K562 (cell line): ENCODE results near the gene LMAN1L. TPM values are rescaled to one million over a fixed set of nuclear protein-coding genes. Genes with fewer than 3 reads are reported as not detected.

Experiments used
- CEBPZ ChIP-seq: fragments of 150-350 bp; IDR thresholded peaks from 2 replicates; pipeline ENCODE4 v1.6.1; 2014; ENCODE audit warnings: low read depth, mild to moderate bottlenecking, low read length, borderline replicate concordance
- CLOCK ChIP-seq: fragments of 250-450 bp; sonication (Bioruptor Pico); IDR thresholded peaks from 2 replicates; pipeline ENCODE4 v1.4.0; 2020; ENCODE audit warnings: mild to moderate bottlenecking, moderate library complexity, borderline replicate concordance
- FOXA1 ChIP-seq: fragments of 450-650 bp; IDR thresholded peaks from 2 replicates; pipeline ENCODE4 v1.6.1; 2016; ENCODE audit warnings: mild to moderate bottlenecking, borderline replicate concordance
- HDGF ChIP-seq: fragments of 450-650 bp; IDR thresholded peaks from 2 replicates; pipeline ENCODE4 v1.6.1; 2016
- IRF1 ChIP-seq: sonication (generic); formaldehyde crosslinking; IDR thresholded peaks from 2 replicates; pipeline ENCODE4 v1.8.0; 2022; ENCODE audit warnings: missing genetic modification reagents, mild to moderate bottlenecking, borderline replicate concordance
- NFRKB ChIP-seq: fragments of 450-650 bp; IDR thresholded peaks from 2 replicates; pipeline ENCODE4 v1.6.1; 2016; ENCODE audit warnings: low read depth
- TAF7 ChIP-seq: fragments of 450-650 bp; IDR thresholded peaks from 2 replicates; pipeline ENCODE4 v1.6.1; 2016; ENCODE audit warnings: missing genetic modification characterization, missing compliant biosample characterization
- TAL1 ChIP-seq: fragments of 450-650 bp; IDR thresholded peaks from 2 replicates; pipeline ENCODE4 v1.6.1; 2016; ENCODE audit warnings: mild to moderate bottlenecking
- U2AF2 ChIP-seq: fragments of 200-400 bp; formaldehyde crosslinking; optimal IDR thresholded peaks from 2 replicates; pipeline ENCODE3; 2017; ENCODE audit warnings: low read depth, mild to moderate bottlenecking, low read length
- ZBTB40 ChIP-seq, 2 experiments: fragments of 450-650 bp in 1 of 2; sonication (generic) in 1 of 2; formaldehyde crosslinking in 1 of 2; IDR thresholded peaks; 2 replicates each; pipeline versions ENCODE4 v1.7.1 to v1.9.0; 2016 to 2022; ENCODE audit warnings: inconsistent platforms in 1 of 2, mild to moderate bottlenecking in 1 of 2, missing genetic modification reagents in 1 of 2
- polyA plus RNA-seq, 8 experiments: library from polyadenylated mRNA; depleted of rRNA in 4 of 8; stranded (reverse) in 5 of 8; unstranded in 3 of 8; fragments of >200 nt; fragmentation: Nextera tagmentation in 2 of 8; fragmentation: Illumina TruSeq in 1 of 8; extraction: Ambion mirVana in 2 of 8; extraction: Trizol in 1 of 8; gene quantifications; 2 replicates each; pipeline versions ENCODE4 v1.2.1 to v1.2.3, GENCODE V29; 2011 to 2014; ENCODE audit warnings: inconsistent platforms in 1 of 8, missing spikeins in 1 of 8
- total RNA-seq, 7 experiments: library from RNA; depleted of rRNA in 6 of 7; stranded (reverse); fragments of >200 nt in 6 of 7; fragmentation: Illumina TruSeq in 2 of 7; extraction: Trizol in 2 of 7; gene quantifications; 2 replicates each; pipeline versions ENCODE4 v1.2.1 to v1.2.3, GENCODE V29; 2011 to 2021; ENCODE audit warnings: low replicate concordance in 1 of 7

LMAN1L gene
- total and polyA plus RNA-seq, 9 of the 15 experiments (the other 6 are each of a cell fraction or from before 2014, with no cell fraction given): not detected

GRCh38 chr15:74842581-74843444, 30.2 kb downstream of the LMAN1L start, which contains the start of gene ULK3 (continued):
- TF ChIP-seq HDGF: no peak
- no peak for TF ChIP-seq IRF1 (CRISPR knock-in tag)
- TF ChIP-seq CEBPZ: no peak
- TF ChIP-seq FOXA1: no peak
- no peak for TF ChIP-seq TAL1
- TF ChIP-seq TAF7 (tag): no peak
- TF ChIP-seq NFRKB: no peak
- TF ChIP-seq ZBTB40 (IDR thresholded peaks at IDR 0.05): no peak
- no peak for TF ChIP-seq ZBTB40 (CRISPR knock-in tag; IDR thresholded peaks at IDR 0.05)
- no peak for TF ChIP-seq CLOCK (CRISPR knock-in tag)
- TF ChIP-seq U2AF2: no peak
